NCI-H1436 (cell line): Measurements from ENCODE around the gene SLC40A1.

Experiments used
- DNase-seq: peaks from one replicate; lab custom pipeline; 2025; lab: John Stamatoyannopoulos, UW

Gene SLC40A1

DNA sequence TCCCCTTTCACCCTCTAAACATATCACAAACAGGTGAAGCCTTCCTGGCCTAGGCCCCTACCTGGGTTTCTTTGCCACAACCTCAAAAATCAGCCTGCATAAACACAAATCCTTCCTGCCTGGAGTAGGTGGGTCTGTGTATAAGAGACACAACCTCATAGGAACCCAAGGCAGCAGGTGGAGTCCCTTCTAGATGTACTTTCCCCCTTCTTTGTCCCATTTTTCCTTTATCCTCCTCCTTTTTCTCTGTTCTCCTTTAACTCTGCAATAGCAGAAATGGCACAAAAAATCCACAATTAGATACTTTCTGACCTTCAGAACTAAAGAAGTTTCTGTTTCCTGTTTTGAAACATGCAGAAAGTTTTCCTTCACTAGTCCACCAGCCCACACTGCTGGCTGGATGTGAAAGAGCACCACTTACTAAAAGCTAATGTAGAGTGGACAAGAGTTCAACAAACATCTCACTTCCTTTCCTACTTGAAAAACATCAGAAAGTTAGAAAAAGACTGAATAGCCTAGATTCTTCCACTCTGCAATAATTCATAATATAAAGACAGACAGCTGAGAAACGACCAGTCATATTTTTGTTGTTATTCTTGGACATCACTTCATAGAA is 11.2 kb downstream of the SLC40A1 start:
- DNase-seq, result no peak

DNA sequence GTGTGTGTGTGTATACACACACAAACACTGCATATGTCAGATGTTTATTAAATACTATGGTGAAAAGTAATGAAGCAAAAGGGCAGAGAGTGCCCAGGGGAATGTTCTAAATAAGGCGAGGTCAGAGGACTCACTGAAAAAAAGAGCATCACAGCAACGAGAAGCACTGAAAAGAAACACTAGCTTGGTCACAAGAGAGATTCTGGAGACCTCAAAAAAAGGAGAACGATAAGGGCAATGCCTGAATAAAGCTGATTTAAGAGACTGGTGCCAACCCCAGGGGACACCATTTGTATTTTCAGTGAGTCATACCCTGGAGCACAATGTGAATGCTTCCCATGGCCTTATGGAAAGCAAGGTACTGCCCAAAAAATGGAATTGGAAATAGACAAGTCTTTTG is 14.5 kb downstream of the SLC40A1 start:
- DNase-seq, result no peak

DNA sequence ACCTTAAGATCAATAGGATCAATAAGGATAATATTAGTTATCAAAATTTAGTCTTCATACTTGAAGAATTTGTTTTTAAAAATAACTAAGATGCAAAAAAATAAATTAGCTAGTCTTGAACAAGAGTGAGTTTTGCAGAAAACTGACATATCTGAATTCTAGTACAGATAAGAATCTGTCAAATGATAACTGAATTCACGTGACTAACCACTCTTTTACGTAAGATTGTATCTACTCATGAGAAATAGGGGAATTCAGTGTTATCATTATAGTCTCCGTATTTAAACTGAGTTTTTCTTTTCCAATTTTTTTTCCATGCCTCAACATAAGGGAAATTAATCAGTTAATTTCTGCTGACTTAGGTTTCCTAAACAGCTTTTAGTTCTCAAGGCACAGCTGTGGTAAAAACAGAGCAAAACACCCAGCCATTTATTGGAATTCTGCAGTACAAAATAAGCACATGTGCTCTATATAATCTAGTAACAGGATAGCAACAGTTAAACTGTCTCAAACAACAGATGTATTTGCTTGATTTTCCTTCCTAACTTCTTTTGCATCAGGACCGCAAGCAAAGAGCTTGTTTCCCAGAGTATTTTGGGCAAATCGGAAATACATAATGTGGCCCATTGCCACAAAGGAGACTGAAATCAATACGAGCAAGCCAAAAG is 19.1 kb downstream of the SLC40A1 start:
- no peak for DNase-seq

DNA sequence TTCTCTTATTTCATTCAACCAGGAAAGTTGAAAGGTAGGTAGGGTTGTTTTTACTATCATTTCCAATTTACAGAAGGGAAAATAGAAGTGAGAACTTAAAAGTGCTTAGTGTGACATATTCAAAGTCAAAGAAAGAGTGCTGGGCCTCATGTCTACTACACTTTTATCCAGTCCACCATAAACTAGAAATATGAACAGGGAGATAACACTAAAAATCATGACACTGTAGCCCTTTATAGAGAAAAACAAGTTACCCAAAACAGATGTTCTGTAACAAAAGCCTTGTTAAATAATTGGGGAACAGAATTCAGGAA is 20.4 kb downstream of the SLC40A1 start:
- DNase-seq, result no peak

DNA sequence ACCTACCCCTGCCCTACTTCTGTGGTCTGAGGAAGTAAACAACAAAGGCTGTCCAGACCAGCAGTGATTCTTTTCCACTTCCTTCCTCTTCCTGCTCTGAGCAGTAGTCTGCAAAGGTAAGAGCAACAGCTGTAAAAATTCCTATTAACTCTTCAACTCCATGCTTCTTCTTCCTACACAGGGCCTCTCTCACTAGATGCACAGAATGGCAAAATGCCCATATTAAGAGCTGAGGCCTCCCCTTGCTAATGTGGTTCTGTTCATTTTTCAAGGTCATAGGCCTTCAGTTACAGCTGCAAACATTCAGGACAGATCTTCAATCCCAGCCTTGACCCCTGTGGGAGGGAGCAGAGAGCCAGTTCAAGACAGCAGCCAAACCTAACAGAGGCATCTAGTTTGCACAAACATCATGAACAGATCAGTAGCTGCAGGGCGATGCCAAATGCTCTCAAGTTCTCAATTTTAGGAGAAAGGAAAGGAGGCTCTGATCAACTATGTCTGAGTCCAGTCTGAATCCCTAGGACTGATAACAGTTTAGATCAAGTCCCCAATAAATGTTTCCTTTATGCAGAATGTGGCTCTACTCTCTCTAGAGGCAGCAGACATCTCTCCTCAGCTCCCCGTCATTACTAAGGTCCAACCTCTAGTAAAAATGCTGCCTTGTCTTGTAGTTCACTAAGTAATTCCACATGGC is 20.9 kb downstream of the SLC40A1 start:
- no peak for DNase-seq

GRCh38 chr2:189558516-189559272 is 21.9 kb downstream of the SLC40A1 start:
- DNase-seq, result no peak

DNA sequence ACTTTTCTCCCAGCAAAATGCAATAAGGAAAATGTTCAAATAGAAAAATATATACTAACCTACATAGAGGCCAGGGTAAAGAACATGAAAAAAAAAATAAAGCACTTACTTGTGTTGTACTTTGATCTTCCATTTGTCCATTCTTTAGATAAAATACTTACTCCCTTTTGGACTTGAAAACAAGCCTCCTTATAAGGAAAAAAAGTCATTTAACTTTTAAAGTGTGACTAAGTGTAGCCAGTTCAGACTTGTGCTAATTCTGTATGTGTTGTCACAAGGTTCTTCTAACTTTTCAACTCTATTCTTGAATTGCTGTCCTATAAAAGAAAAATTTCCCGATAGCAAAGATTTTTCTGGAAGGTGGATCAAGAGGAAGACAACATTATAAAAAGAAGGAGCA is 23.2 kb downstream of the SLC40A1 start:
- no peak for DNase-seq

GRCh38 chr2:189556526-189556925 is 24.1 kb downstream of the SLC40A1 start:
- no peak for DNase-seq

DNA sequence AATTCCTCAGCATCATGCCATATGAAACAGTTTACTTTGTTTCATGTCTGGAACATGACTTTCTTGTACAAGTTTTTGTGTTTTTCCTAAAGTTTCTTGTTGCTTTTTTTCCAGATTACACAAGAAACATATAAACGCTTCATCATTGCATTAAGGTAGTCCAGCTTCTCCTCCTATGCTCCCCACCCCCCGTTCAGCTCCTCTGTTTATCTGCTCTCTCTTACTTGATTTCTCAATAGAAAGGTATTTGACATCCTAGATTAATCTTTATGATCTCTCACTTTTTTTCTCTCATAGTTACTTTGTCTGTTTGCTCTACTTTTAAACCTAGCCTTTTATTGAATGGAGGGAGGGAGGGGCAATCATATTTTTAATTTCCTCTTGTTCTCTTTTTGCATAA is 25.4 kb downstream of the SLC40A1 start:
- no peak for DNase-seq

- DNase-seq, result no peak
Measured at GRCh38 chr2:189553504-189554088, 27.0 kb downstream of the SLC40A1 start.

GRCh38 chr2:189552991-189553404 is 27.6 kb downstream of the SLC40A1 start:
- DNase-seq, result no peak

GRCh38 chr2:189552334-189552990 is 28.1 kb downstream of the SLC40A1 start:
- DNase-seq, result no peak

GRCh38 chr2:189551808-189552207 is 28.8 kb downstream of the SLC40A1 start:
- no peak for DNase-seq

DNA sequence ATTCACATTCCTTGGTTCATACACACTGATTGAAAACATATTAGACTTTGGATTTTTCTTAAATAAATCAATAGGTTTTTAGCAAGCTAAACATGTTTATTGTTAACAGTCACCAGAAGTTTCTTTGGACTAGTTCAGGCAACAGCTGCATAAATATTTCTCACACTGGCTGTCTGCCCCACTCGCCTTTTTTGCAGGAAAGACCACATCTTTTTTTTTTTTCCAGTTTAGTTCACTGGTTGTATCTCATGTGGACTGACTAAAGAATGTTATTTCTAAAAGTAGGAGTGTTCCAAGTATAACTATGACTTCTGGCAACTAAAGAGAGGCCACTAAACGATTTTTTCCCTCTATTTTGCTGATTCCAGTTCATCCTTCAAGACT is 31.1 kb downstream of the SLC40A1 start:
- no peak for DNase-seq

DNA sequence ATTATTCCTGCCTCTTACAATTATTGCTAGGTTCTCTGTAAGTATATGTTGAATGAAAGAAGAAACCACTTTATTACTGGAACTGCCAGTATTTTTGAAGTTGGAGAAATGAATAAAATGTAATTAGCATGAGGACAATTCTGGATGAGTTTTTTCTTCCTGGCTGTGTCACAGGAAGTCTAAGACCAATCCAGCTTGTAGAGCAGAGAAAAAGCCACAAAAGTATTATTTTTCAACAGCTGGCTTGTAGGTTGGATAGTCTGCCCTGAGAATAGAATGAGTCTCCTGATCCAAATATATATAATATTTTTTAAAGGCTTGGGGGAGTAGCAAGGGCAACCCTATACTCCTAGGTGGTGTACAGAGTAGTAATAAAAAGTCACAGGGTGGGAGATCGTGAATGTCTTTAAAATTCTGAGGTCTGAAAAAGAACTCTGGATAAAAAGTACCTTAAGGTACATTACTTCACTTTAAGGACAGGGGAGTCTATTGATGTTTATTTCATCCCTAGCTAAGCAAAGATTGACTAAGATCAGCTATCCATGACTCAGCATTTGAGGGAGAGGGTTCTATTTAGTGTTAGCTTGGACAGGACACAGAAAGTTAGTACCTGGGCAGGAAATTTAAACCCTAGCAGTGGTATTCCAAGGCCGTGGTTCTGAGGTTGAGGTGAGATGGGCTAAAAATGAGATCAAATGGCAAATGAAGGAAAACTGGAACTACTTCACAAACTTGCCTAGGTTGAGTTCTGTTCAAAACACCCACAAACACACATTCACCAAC is 31.7 kb downstream of the SLC40A1 start:
- no peak for DNase-seq

DNA sequence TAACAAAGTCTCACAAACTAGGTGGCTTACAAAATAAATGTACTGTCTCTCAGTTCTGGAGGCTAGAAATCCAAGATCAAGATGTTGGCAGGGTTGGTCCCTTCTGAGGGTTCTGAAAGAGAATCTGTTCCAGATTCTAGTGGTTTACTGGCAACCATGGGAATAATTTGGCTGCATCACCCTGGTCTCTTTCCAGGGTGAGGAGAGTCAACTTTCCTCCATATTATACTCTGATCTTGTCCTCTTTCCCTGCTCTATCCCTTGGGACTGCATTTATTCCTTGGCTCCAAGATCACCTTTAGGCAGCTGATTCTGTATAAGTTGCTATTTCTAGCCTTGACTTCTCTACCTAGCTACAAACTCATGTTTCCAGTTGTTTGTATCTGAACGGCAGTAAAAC is 35.2 kb downstream of the SLC40A1 start:
- no peak for DNase-seq

DNA sequence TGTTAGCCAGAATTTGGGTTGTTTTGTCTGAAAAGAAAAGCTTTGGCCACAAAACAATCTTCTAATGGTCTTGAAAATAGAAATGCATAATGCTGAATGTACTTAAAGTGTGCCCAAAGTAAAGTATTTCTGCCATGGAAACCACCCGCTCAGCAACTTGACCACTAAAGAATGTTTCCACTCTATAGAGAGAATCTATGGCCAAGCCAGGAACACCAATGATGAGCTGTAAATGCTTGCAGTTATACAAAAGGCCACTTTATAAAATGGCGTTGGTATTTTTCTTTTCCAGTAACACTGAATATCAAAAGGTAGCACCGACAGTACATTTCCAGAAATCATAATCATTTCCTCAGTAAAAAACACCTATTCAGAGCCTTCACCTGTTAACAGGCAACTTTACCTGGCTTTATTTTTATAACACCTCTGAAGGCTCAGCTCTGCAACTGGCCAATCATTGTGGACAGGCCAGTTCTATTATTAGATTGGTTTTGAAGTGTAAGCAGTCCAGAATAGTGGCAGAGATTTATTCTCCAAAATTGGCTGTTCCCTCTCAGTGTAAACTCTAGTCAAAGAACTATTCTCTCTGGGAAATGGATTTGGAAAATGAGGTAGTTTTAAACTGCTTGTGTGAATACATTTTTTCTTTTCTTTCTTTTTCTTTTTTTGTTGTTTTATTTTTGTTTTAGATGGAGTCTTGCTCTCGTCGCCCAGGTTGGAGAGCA is 36.1 kb downstream of the SLC40A1 start:
- no peak for DNase-seq

GRCh38 chr2:189543367-189543766 is 37.2 kb downstream of the SLC40A1 start:
- no peak for DNase-seq

DNA sequence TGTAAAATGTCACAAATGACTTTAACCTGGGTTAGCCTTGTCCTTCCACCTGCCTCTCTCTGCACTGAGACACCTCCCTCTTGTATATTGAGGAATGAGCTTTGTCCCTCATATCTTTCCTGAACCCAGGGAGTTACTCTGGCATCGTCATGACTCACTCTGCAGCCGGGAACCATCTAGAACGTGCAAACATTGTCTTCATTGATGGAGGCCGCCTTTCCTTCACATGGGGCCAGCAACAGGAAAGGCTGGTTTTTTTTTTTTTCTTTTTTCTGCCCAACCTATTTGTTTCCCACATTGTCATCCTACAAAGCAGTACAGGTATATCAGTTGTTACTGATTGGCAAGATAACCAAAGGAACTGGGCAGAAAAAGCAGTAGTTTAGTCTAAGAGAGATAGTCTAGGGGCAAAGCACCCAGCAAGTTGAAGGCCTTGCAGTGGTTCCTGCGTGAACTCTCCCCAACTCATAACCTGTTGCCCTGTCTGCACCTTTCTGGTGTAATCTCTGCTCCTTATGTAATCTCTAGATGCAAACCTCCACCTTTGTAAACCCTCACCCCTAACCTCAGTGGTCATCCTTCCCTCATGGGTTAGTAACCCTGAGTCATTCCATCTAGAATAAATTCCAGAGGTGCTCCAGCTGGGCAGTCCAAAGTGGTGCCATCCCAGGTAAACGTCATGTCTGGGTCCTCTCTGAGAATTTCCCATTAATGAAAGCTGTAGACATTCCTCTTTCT is 38.3 kb downstream of the SLC40A1 start:
- DNase-seq, result no peak

DNA sequence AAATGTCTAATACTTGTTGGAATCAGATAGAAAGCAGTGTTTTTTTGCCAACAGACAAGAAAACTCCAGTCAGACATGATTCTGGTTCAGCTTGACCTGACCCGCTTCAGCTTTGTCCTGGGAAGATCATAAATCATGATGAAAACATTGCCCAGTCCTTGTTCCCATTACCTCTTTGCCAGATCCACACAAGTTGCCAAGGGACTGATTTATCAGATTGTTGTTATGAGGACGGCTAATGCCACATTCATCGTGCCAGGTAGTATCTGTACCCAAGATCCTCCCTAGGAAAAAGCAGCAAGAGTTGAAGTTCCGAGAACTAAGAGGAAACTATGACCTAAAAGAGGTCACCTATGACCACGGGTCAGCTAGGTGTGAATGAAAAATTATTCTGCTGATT is 39.0 kb downstream of the SLC40A1 start:
- no peak for DNase-seq
